CD4-positive, alpha-beta T cell treated with Interferon alpha-2 for 1 hour (primary cell): Measurements from ENCODE around the gene LTO1.

ENCODE experiments used
- DNase-seq, 2 donors: peaks; one replicate each; pipeline ENCODE4 v3.0.0-alpha.2; 2020 to 2022

The LTO1 gene

GRCh38 chr11:69674267-69674885 is 777 bp downstream of the LTO1 start:
- DNase-seq = no peak

- DNase-seq = no peak
These were observed 3.3 kb downstream of the LTO1 start for GRCh38 chr11:69671734-69672465.

- DNase-seq = peak; percentile 45 to 64
These were observed 4.9 kb downstream of the LTO1 start for GRCh38 chr11:69670158-69670845.

DNA sequence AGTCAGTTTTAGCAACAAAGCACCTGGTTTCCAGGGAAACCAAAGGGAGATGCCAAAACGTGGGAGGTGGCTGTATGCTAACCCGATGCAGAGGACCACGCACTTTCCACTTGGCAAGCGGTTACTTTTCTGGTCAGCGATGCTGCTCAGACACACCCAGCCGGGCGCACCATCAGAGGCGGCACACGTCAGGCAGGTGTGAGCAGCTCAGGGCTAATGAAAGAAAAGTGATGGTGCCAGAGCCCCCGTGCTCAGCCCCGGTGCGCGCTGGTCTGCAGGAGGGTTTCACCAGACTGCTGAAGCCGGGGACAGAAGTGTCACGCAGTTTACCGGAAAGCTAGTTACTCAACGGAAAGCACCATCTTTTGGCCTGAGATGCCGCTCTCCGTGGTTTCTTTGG is 5.7 kb downstream of the LTO1 start:
- no peak for DNase-seq

GRCh38 chr11:69667619-69668604 is 7.2 kb downstream of the LTO1 start:
- DNase-seq = no peak

DNA sequence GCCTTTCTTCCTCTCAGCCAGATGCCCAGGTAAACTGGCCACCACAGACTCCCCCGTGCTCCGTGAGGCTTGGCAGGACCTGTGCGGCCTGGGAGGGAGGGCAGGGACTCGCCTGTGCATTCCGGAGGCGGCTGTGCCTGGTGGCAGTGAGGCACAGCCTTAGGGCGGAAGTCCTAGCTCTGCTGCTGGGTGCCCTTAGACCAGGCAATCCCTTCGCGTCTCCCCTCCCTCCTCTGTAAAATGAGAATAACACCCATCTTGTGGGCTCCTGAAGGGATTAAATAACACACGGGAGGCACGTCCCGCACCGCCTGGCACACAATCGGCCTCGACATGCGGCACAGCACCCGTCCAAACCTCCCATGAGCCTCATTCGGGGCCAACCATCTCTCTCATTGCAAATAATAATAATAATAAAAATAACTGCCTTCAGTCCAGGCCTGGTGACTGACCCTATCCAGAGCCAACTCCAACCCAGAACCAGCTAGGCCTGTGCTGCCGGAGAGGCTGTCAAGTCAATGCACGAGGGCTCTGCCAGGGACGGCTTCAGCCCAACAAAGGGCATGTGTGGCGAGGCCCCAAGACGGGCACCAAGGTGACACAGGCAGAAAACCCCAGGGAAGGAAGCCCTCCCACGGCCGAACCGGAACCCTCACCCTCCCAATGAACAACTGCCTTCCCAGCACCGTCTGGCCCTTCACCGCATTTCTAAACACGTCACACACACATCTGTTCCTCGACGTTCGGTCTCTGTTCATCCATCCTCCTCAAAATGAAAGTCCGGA is 8.2 kb downstream of the LTO1 start:
- no peak for DNase-seq

- no peak for DNase-seq
These were observed 8.9 kb downstream of the LTO1 start for GRCh38 chr11:69666261-69666660.

DNA sequence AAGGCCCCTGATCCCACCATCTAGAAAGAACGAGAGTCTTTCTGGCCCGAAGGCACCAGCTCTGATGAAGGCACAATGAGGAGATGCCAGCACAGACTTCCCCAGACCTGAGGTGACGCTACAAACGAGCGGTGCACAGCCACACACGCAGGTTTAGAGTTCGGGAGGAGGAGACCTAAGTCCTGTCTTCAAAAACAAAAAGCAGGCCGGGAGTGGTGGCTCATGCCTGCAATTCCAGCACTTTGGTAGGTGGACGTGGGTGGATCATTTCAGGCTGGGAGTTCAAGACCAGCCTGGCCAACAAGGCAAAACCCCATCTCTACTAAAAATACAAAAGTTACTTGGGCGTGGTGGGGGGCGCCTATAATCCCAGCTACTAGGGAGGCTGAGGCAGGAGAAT is 9.5 kb downstream of the LTO1 start:
- DNase-seq = no peak

- DNase-seq = no peak
These were observed 10.3 kb downstream of the LTO1 start for GRCh38 chr11:69664901-69665300.

- no peak for DNase-seq
These were observed 10.9 kb downstream of the LTO1 start for GRCh38 chr11:69664103-69664775.

GRCh38 chr11:69663326-69663725 is 11.8 kb downstream of the LTO1 start:
- DNase-seq = no peak

GRCh38 chr11:69662806-69663205 is 12.3 kb downstream of the LTO1 start:
- DNase-seq = no peak

GRCh38 chr11:69662021-69662698 is 13.0 kb downstream of the LTO1 start:
- DNase-seq = no peak

- DNase-seq = no peak
These were observed 13.8 kb downstream of the LTO1 start for GRCh38 chr11:69661413-69661715.

DNA sequence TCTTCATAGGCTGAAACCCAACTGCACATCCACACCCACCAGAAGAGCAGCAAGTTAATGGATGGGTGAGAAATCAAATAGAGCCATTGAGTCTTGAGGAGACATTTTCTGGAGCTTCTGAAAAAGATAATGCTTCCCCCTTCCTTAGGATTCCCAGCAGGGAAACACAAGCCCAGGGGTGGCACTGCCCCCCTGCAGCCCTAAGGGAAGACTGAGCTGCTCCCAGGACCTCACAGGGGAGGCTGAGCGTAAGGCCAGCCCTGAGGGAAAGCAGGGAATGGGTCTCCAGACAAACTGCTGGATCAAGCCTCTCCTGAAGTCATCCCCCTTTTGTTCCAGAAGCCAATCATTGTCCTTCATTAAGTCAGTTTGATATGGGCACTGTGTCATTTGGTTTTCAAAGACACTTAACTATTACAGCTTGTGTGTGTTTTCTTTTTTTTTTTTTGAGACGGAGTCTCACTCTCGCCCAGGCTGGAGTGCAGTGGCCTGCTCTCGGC is 15.1 kb downstream of the LTO1 start:
- no peak for DNase-seq

GRCh38 chr11:69659591-69659990 is 15.6 kb downstream of the LTO1 start:
- no peak for DNase-seq

GRCh38 chr11:69658626-69659450 is 16.3 kb downstream of the LTO1 start:
- no peak for DNase-seq

DNA sequence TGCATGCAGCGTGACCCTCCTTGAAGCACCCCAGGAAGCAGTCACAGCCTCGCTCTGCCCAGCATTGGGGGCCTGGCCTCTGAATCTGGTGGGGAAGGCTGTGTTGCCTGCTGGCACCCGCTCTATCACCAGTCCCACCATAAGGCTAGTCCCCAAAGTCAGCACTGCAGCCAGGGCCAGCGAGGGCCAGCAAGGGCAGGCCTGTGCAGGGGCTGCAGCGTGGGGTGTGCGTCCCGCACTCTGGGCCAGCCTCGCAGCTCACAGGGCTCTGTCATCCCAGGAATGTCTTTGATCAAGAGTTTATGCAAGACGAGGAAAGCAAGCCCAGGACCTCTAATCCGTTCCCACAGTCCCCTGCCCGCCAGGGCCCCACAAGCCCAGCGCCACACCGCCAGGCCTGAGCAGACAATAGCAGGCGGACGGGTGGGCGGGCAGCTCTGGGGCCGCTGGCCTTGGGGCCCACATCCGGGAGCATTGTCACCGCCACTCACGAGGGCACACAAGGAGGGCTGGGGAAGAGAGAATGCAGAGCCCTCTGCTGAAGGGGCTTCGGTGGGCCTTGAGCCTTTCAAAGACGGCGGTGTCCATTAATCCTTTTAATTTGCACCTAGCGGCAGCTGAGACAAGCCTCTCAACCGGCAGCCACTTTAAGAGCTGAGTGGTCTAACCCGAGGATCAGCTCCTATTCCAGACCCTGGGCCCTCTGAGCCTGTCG is 17.1 kb downstream of the LTO1 start:
- no peak for DNase-seq

DNA sequence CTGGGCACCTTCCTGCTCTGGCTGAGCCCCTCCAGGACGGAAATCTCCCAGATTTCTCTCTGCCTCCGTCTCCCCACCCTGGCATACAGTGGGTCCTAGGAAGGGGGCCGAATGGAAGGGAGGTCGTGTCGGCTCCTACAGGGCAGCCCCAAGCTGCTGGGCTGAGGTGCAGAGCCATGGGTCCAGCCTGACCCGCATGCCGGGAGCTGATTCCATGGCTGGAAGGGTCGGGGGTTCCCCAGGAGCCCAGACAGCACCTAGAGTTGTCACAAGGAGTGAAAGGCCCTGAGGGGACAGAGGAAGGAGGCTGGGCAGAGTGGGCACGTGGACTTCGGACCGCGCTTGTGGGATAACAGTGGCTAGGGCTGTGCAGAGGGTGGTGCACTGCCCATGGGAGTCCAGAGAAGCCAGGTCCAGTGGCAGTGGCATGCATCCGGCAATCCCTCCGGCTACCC is 17.7 kb downstream of the LTO1 start:
- DNase-seq = no peak
